H1 (cell line): Measurements from ENCODE around the gene CTIF.

Source experiments
- EZH2 ChIP-seq: fragments of 200-600 bp; sonication (generic); IDR thresholded peaks from 2 replicates; pipeline ENCODE4 v1.7.1; 2012; ENCODE audit warnings: low read depth, mild to moderate bottlenecking, moderate library complexity, low read length, inconsistent platforms; ENCODE audit not compliant: severe bottlenecking
- POLR2A ChIP-seq, 2 experiments: IDR thresholded peaks; 1 replicate in 1 of 2; 2 replicates in 1 of 2; pipeline ENCODE4 v1.6.1; 2011; ENCODE audit warnings: low read depth in 2 of 2, low read length in 2 of 2, mild to moderate bottlenecking in 2 of 2; ENCODE audit errors: control extremely low read depth in 1 of 2
- TF ChIP-seq, protein P1 (sequence below), 3 experiments: IDR thresholded peaks; 1 replicate in 2 of 3; 2 replicates in 1 of 3; pipeline versions ENCODE4 v1.5.1 to v1.6.1; 2011; ENCODE audit warnings: low read length in 3 of 3, mild to moderate bottlenecking in 3 of 3, inconsistent platforms in 2 of 3, low read depth in 1 of 3, moderate library complexity in 1 of 3; ENCODE audit not compliant: insufficient read depth in 1 of 3; ENCODE audit errors: control extremely low read depth in 1 of 3

DNA sequence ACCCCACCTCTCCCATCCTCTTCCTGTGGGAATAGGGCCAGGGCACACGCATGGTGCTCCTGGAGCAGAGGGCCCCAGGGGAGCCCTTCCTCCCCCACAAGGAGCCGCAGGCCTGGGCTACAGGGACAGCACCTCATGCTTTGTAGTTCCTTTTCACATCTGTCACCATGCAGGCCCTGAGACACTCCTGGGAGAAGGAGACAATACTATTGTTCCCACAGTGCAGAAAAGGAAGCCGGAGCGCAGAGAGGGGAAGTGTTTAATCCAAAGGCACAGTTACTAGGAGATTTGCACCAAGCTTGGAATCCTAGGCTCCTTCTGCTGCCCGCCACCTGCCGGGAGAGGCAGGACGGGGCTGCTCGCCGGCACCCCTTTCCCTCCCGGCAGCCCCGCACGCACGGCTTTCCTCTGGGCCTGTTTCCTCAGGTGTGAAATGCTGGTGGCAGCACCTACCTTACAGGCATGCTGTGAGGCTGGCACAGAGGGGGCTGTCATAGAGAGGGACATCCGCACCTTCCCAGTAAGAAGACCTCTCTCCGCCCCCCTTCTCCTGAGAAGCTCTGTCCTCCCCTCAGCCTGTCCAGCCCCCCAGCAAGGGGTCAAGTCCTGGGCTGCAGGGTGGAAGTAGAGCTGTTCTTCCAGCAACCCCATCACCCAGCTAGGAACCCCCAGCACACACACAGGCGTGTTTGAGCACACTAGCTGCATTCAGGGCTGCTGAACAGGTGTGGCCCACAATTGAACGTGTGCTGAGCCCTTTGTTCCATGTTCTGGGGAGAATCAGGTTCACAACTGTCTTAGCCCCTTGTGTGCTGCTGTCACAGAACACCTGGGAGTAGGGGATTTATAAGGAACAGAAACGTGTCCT is 349.3 kb downstream of the CTIF start:
- TF ChIP-seq, protein P1, sequence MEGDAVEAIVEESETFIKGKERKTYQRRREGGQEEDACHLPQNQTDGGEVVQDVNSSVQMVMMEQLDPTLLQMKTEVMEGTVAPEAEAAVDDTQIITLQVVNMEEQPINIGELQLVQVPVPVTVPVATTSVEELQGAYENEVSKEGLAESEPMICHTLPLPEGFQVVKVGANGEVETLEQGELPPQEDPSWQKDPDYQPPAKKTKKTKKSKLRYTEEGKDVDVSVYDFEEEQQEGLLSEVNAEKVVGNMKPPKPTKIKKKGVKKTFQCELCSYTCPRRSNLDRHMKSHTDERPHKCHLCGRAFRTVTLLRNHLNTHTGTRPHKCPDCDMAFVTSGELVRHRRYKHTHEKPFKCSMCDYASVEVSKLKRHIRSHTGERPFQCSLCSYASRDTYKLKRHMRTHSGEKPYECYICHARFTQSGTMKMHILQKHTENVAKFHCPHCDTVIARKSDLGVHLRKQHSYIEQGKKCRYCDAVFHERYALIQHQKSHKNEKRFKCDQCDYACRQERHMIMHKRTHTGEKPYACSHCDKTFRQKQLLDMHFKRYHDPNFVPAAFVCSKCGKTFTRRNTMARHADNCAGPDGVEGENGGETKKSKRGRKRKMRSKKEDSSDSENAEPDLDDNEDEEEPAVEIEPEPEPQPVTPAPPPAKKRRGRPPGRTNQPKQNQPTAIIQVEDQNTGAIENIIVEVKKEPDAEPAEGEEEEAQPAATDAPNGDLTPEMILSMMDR (IDR thresholded peaks at IDR 0.05; ENCODE audit: control extremely low read depth in 1 of 3, insufficient read depth in 1 of 3, low read depth in 1 of 3, low read length in 3 of 3), result no peak
- TF ChIP-seq EZH2, result no peak
- TF ChIP-seq POLR2A (IDR thresholded peaks at IDR 0.05; ENCODE audit: control extremely low read depth in 1 of 2, low read depth in 2 of 2, low read length in 2 of 2), result no peak
